NCI-H2196 (cell line): ENCODE data around the gene CLEC9A.

Experiments
- DNase-seq: peaks from one replicate; lab custom pipeline; 2025; ENCODE audit not compliant: unreplicated experiment; lab: John Stamatoyannopoulos, UW

The CLEC9A gene

DNA sequence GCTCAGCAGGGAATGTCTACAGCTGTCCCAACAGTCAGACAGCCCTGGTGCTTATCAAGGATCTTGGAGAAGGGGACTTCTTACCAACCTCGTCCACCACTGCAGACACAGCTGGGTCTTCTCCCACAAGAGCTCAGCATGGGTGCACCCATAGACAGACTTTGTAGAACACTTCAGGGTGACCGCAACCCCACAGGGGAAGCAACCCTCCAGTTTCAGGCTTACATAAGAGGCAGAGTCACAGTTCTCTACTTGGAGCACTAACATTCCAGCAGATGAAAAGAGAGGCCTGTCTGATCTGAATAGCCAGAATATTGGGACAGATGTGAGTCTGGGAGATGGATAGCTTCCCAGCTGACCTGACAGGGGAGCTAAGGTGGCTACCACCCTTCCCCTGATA is 71.8 kb downstream of the CLEC9A start:
- DNase-seq: no peak

DNA sequence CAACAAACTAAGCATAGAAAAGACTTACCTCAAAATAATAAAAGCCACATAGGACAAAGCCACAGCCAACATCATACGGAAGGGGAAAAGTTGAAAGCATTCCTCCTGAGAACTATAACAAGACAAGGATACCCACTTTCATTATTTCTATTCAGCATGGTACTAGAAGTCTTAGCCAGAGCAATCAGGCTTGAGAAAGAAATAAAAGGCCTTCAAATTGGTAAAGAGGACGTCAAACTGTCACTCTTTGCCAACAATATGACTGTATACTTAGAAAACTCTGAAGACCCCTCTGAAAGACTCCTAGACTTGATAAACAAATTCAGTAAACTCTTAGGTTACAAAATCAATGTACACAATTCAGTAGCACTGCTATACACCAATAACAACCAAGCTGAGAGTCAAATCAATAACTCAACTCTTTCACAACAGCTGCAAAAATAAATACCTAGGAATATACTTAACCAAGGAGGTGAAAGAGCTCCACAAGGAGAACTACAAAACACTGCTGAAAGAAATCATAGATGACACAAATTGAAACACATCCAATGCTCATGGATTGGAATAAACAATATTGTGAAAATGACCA is 79.9 kb downstream of the CLEC9A start:
- DNase-seq: no peak

DNA sequence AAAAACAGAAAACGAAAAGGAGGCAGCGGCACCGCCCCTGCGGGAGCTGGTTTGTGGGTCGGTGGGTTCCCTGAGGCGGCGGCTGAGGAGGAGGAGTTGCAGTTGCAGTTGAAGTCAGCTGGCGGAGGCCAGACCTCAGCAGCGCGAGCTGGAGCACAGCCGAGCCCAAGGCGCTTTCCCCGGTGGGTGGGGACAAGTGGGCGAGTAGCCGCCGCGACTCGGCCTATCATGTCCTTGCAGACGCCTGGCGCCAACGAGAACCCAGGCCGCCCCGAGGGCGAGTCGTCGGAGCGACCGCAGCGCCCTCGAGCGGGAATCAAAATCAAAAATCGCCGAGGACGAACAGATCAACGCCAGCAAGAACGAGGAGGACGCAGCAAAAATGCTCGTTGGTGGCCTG is 81.0 kb downstream of the CLEC9A start:
- DNase-seq: no peak

DNA sequence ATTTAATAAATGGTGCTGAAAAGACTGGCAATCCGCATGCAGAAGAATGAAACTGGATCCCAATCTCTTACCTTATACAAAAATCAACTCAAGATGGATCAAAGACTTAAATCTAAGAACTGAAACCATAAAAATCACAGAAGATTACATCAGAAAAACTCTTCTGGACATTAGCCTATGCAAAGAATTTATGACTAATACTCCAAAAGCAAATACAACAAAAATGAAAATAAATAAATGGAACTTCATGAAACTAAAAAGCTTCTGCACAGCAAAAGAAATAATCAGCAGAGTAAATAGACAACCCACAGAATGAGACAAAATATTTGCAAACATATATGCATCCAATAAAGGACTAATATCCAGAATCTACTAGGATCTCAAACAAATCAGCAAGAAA is 82.6 kb downstream of the CLEC9A start:
- no peak for DNase-seq

DNA sequence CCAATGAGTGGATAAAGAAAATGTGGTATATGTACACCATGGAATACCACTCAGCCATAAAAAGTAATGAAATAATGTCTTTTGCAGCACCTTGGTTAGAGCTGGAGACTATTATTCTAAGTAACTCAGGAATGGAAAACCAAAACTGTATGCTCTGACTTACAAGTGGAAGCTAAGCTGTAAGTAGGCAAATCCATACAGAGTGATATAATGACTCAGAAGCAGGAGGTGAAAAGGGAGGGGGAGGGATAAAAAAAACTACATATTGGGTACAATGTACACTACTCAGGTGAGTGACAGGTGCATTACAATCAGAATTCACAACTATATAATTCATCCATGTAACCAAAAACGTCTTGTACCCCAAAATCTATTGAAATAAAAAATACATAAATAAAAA is 83.4 kb downstream of the CLEC9A start:
- DNase-seq: no peak

DNA sequence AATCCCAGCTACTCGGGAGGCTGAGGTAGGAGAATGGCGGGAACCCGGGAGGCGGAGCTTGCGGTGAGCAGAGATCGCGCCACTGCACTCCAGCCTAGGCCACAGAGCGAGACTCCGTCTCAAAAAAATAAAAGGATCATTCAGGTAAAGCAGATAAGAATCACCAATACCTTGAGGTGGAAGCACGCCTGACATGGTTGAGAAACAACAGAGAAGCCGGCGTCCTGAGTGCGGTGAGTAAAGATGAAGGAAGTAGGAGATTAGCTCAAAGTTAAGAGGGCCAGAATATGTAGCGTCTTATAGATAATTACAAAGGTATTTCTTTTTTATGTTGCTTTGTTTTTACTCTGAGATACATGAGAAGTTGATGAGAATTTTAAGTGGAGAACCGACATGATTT is 84.8 kb downstream of the CLEC9A start:
- no peak for DNase-seq
